Measurements from ENCODE around the gene RPAP2. TPM values are rescaled to one million over a fixed set of nuclear protein-coding genes. Genes with fewer than 3 reads are reported as not detected.
"Not testable (repeated sequence)": the region's sequence is repeated elsewhere in the genome, so short reads cannot be mapped to it uniquely, and the experiment has no call there.

Gene RPAP2
- total RNA-seq, 1 donor from 2014 or later = 22.1 TPM

DNA sequence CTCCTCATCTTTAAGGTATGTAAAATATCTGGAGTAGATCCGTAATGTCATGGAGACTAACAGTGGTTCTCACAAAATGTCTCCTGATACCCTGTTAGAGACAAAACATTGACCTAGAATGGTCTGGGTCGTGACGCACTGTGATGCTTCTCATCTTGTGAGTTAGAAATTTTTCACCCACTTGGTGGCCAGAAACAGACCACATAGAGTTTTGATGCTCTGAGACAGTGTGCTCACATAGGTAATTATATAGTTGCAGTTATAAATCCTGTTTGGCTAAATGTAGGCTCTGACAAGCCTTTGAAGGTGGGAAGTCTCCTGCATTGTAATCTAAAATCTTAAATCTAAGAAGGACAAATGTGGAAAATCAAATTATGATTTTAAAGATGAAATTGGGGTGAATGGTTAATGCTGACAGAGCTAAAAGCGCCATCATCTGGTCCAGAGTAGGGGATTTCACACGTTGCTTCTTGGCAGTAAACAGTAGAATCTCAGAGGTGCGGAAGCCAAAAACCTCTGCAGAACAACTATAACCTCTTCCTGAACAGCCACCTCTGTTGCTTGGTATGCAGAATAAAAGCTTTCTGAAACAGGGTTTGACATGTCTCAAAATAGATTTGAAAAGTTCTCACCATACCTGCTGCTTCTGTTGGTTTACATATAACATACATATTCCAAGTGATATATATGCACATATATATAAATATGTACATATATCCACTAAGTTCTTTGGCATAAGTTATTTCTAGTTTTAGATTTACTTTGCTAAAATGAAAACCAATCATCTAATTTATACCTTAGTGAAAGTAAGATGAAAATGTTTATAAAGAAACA lies 17.1 kb downstream of the RPAP2 start:
- intact Hi-C loops (cut with DNase I) = no loop called here
- no peak for DNase-seq (ENCODE audit: low spot score)

DNA sequence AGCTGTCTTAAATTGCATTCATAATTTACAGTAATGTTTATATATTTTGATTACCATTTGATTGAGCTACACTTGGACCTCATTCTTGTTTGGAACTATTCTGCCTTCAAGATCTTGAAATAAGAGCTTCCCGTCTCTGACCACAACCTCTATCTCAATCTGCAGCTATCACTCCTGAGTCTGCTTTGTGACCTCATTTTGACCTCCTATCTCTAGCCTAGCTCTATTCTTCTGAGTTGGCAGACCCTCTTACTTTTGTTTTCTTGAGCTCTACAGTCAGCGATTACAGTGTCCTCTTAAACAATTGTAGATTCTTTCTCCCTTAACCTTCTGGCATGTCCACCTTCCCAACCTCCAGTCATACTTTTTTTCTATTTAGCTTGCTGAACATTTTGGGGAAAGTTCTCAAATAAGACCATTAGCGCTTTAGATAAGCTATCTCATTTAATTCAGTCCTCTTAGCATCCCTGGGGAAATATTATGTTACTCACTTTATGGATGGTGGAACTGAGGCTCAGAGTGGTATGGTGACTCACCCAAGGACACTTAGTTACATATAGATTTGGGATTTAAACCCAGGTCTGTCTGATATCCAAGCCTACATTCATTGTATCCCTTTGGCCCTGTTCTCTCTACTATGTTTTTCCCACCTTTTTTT lies 19.1 kb downstream of the RPAP2 start:
- intact Hi-C loops (cut with DNase I) = no loop called here
- DNase-seq (ENCODE audit: low spot score) = no peak

DNA sequence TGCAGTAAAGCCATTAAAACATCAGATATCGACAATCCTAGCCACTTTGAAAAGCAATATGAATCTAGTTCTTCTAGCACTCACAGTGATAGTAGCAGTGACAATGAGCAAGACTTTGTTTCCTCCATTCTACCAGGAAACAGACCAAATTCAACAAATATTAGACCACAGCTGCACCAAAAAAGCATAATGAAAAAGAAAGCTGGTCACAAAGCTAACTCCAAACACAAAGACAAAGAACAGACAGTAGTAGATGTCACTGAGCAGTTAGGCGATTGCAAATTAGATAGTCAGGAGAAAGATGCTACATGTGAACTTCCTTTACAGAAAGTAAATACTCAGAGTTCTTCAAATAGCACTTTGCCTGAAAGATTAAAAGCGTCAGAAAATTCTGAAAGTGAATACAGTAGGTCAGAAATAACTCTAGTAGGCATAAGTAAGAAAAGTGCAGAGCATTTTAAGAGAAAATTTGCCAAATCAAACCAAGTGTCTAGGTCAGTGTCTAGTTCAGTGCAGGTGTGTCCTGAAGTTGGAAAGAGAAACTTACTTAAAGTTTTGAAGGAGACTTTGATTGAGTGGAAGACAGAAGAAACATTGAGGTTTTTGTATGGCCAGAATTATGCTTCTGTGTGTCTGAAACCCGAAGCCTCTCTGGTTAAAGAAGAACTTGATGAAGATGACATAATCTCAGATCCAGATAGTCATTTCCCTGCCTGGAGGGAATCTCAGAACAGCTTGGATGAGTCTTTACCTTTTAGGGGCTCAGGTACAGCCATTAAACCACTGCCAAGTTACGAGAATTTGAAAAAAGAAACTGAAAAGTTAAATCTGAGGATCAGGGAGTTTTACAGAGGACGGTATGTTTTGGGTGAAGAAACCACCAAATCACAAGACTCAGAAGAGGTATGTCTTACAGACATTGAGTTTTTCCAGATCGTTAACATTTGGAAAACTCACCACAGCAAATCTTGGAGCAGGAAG lies 24.9 kb downstream of the RPAP2 start:
- DNase-seq (ENCODE audit: low spot score) = no peak
- intact Hi-C loops (cut with DNase I) = no loop called here

DNA sequence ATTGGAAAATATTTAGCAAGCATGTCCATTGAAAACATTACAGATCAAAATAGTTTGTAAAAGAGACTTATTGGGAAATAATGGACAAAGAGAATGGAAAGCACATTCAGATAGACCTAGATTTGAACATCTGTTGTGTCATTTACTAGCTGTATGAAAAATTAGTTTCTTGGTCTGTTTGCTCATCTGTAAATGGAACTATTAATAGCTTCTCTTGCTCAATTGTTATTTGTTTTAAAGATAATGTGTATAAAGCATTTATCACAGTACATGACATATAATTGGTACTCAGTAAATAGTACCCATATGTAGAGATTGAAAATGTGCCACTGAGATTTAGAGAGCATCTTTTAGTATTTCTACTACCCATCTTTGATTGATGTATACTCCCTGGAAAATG lies 25.9 kb downstream of the RPAP2 start:
- intact Hi-C loops (cut with DNase I) = no loop called here
- DNase-seq (ENCODE audit: low spot score) = no peak

DNA sequence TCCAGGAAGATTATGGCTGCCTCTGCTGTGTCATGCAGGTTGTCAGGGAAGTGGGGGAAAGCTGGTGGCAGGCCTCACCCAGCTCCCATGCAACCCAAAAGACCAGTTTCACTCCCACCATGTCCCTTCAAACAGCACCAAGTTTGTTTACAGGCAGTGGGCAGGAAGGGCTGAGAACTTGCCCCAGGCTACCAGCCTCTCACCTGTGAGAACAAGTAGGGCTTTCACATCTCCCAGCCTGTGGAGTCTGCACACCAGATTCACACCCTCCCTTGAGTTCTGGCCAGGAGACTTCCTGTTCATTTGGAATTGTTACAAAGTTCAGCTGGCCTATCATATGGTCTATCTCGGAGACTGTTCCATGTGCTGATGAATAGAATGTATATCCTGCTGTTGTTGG lies 27.8 kb downstream of the RPAP2 start:
- no peak for DNase-seq (ENCODE audit: low spot score)
- intact Hi-C loops (cut with DNase I) = no loop called here

DNA sequence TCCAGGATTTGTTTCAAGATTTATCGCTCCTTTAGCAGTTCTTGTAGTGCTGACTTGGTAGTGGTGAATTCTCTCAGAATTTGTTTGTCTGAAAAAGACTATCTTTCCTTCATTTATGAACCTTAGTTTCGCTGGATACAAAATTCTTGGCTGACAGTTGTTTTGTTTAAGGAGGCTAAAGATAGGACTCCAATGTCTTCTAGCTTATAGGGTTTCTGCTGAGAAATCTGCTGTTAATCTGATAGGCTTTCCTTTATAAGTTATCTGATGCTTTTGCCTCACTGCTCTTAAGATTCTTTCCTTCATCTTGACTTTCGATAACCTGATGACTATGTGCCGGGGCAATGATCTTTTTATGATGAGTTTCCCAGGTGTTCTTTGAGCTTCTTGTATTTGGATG lies 28.9 kb downstream of the RPAP2 start:
- no peak for DNase-seq (ENCODE audit: low spot score)
- intact Hi-C loops (cut with DNase I) = no loop called here

DNA sequence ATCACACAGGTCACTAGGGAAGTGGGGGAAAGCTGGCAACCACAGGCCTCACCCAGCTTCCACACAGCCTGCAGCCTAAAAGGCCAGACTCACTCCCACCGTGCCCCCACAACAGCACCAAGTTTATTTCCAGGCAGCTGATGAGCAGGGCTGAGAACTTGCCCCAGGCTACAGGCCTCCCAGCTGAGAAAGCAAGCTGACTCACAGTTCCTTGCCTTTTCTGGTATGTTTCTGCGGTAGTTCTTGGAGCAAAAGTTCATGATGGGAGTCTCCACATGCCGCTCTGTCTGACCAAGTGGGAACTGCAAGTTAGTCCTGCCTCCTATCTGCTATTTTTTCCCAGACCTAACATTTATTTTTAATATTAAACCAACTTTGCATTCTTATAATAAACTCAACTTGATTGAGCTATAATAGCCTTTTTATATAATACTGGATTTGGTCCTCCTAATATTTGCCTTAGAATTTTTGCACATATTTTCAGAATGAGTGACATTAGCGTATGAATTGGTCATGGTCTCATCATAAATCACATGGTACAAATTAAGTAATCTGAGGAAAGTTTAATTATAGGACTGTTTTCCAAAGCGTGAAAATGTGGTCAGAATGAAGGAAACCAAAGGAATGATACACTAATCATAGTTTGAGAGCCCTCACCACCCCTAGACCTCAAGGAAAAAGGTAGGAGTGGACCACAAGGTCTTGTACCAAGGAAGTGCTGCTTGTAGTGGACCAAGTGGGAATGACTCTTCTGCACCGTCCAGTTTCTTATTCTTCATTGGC lies 30.7 kb downstream of the RPAP2 start:
- intact Hi-C loops (cut with DNase I) = no loop called here
- no peak for DNase-seq (ENCODE audit: low spot score)

DNA sequence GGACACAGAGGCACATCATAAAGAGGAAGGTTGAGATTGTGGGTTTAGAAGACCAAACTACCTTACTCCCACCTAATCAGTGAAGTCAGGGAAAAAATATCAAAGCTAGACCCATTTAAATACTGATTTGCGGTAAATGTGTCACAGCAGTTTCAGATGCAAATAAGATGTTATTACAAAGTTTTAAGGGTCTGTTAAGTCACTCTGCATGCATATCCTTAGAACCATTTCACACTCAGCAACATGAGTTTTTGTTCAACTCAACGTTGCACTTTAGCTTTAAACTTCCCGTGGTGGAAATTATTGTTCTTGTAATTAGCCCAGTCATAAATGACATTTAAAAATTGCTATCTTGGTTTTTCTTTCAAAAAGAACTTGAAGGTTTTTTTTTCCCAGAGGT lies 34.8 kb downstream of the RPAP2 start:
- no peak for DNase-seq (ENCODE audit: low spot score)
- intact Hi-C loops (cut with DNase I) = no loop called here

DNA sequence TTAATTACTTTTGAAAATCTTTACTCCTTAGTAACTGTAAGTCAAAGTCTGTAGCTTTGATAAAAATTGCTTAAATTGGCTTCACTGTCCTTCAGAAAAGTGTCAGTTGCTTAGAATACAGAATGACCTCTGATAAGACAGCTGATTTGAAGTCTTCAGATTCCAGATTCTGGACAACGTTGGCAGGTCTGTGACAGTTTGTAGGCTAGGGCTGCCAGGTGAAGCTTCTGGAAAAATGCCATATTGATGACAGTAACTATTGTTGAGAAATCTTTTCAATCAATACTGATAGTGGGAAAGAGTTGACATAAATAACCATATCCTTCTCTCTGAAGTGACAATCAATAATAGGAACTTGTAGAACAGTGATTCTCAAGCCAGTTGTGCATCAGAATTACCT lies 41.3 kb downstream of the RPAP2 start:
- intact Hi-C loops (cut with DNase I) = no loop called here
- DNase-seq (ENCODE audit: low spot score) = no peak

DNA sequence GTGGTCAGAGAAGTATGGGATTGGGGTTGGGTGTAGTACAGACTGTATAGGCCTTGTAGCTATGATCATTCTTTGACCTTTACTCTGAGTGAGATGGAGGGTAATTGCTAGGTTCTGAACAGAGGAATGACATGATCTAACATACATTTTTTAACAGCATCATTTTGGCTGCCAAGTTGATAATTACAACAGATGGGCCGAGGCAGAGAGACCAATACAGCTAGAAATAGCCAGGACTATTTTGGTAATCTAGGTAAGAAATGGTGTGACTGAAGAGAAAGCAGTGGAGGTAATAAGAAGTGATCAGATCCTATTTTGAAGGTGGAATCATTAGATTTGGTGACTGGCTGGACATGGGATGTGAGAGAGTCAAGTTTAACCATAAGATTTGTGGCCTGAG lies 43.5 kb downstream of the RPAP2 start:
- intact Hi-C loops (cut with DNase I) = no loop called here
- DNase-seq (ENCODE audit: low spot score) = no peak

DNA sequence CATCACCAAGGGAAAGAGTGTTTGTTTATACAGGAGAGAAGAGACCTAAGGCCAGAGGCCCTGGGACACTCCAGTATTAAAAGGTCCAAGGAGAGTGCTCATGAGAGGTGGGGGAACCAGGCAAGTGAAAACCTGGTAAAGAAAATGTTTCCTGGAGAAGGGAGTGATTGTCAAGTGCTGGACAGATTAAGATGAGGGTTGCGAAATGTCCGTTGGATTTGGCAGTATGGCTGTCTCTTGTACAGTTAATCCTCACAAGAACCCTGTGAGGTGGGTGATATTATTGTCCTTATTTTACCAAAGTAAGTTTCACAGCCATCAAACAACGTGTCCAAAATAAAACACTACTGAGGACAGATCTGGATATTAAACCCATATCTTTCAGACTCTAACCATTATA lies 44.2 kb downstream of the RPAP2 start:
- no peak for DNase-seq (ENCODE audit: low spot score)
- intact Hi-C loops (cut with DNase I) = no loop called here

DNA sequence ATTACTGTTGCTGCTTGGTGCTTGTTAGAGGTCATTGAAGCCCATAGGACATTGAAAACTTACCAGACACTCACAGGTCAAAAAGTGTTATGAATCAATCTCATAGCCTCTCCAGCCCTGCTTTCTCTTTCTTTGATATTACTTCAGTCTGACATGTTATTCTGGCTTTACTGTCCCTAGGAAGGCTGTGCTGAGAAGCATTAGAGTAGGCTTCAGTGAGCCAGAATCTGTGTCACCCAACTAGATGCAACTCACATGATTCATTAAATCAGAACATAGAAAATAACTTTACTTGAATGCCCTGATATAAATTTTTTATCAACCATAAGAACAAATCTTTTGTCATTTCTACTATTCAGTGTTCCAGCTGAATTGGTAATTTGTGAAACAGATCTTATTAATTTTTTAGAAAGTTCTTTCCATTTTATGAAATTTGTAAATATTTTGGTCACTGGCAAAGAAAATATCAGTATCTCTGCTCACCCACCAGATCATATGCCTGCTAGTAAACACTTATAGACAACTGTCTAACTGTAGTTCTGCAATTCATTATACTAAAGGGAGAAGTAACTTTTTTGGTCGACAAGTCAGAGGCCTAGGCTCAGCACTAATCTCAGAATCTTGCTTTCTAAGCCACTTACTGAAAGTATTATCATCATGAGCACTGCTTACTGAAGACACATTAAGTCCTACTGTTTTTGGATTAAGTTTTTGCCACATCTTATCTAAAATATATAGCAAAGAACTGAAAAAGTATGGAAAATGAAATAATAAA lies 48.2 kb downstream of the RPAP2 start:
- no peak for DNase-seq (ENCODE audit: low spot score)
- intact Hi-C loops (cut with DNase I) = no loop called here

DNA sequence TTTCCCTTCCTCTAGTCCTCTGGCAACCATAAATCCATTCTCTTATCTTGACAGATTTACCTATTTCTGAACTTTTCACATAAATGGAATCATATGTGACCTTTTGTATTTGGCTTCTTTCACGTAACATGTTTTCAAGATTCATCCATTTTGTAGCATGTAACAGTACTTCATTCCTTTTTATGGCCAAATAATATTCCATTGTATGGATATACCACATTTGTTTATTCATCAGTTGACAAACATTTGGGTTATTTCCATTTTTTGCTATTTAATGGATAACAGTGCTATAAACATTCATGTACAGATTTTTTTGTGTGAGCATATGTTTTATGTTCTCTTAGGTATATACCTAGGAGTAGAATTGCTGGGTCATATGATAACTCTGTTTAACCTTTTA lies 54.0 kb downstream of the RPAP2 start:
- intact Hi-C loops (cut with DNase I) = no loop called here
- no peak for DNase-seq (ENCODE audit: low spot score)

DNA sequence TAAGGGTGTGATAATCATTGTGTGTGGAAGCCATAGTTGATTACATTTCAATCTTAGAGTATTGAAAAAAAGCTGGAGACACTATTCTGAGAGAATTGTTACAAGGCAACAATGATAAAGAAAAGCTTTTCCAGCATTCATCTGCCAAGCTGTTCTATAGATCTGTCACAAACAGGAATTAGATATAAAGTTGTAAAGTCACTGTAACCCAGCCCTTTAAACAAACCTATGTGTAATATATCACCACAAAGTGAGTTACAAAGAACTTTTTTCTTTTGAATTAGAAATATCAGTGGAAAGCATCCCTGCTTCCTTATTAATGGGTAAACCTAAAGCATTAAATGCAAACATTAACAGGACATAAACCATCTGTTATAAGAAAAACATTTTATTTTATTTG lies 55.4 kb downstream of the RPAP2 start:
- intact Hi-C loops (cut with DNase I) = no loop called here

DNA sequence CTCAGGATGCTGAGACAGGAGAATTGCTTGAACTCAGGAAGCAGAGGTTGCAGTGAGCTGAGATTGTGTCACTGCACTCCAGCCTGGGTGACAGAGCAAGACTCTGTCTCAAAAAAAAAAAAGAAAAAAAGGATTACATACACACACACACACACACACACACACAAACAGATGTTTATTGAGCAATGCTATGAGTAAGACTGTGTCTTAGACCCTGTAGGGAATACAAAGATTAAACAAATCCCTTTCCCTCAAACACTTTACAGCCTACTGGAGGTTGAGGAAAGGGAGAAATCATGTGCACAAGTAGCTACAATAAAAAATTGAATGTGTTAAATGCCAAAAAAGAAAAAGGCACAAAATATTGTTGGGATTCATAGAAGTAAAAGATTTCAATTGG lies 58.1 kb downstream of the RPAP2 start:
- intact Hi-C loops (cut with DNase I) = no loop called here
- DNase-seq (ENCODE audit: low spot score) = no peak

More for the DNA sequence above, 55.4 kb downstream of the RPAP2 start:
- DNase-seq (ENCODE audit: low spot score) = no peak

DNA sequence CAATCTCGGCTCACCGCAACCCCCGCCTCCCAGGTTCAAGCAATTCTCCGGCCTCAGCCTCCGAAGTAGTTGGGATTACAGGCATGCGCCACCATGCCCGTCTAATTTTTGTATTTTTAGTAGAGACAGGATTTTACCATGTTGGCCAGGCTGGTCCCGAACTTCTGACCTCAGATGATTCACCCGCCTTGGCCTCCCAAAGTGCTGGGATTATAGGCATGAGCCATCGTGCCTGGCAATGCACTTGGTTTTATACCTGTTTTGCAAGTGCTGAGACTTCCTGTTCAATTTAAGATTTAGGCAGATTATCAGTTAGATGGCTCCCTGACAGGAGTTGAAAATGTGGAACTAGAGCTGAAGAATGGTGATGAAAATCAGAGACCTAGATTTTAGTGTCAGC lies 60.5 kb downstream of the RPAP2 start:
- intact Hi-C loops (cut with DNase I); DNase-seq (ENCODE audit: low spot score): not testable (repeated sequence)

DNA sequence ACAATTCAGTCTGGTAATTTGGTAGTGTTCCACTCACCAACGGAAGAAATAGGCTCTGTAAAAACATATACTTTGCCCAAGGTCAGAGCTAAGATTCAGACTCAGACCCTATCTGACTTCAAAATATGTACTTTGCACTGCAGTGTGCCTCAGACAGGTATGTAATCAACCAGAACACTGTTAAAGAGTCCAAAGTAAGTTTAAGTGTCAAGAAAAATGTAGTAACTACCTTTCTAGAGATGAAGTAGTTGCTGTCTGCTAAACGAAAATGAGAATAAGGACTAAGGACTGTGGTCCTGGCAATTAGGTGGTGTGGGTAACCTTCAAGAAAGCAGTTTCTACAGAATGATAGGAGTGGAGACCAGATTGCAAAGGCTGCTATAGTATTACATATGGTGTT lies 61.1 kb downstream of the RPAP2 start:
- intact Hi-C loops (cut with DNase I) = no loop called here
- no peak for DNase-seq (ENCODE audit: low spot score)

DNA sequence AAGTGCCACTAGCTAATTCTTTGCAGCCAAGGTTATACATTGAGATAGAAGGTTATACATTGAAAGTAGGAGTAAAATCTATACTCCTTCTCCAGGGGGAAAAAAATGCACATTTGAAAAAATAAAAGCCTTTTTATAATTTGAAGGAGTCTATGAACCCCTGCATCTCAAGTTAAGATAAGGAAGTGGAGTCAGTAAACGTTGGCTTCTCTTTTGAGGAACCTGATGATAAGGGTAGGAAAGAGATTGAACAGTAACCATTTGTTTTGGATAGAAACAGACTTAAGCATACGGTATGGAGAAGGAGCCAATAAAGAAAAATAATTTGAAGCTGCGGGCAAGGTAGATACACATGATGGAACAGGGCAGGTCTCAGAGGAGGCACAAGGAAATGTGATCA lies 64.1 kb downstream of the RPAP2 start:
- DNase-seq (ENCODE audit: low spot score) = no peak
- intact Hi-C loops (cut with DNase I) = no loop called here

DNA sequence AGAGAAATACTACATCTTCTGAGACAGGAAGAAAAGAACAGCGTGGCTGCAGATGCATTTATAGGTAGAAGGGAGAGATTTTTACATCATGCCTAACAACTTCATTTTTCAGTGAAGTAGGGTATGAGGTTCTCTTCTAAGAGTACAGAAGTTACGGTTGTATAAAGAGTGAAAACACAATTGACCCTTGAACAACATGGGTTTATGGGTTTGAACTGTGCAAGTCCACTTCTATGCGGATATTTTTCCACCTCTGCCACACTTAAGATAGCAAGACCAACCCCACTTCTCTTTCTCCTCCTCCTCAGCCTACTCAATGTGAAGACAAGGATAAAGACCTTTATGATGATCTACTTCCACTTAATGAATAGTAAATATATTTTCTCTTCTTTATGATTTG lies 64.5 kb downstream of the RPAP2 start:
- intact Hi-C loops (cut with DNase I) = no loop called here
- DNase-seq (ENCODE audit: low spot score) = no peak
